Mesenchymal stem cell (in vitro differentiated cells and primary cell): ENCODE measurements around the gene PAX7.

Experiments used
- DNase-seq: peaks from one replicate; pipeline ENCODE4 v3.0.0-alpha.2; 2013
- H2AFZ ChIP-seq: one replicate; pipeline ENCODE4 v1.6.1; 2013; ENCODE audit warnings: low read depth, mild to moderate bottlenecking, control low read depth, inconsistent platforms, low read length, moderate library complexity
- H2AK5ac ChIP-seq: 2 replicates; pipeline ENCODE4 v1.6.1; 2013; ENCODE audit warnings: low read length, moderate library complexity, mild to moderate bottlenecking, inconsistent platforms; ENCODE audit not compliant: severe bottlenecking
- H2BK120ac ChIP-seq: one replicate; pipeline ENCODE4 v1.6.1; 2013; ENCODE audit warnings: low read depth, mild to moderate bottlenecking, inconsistent platforms, low read length, moderate library complexity
- H2BK12ac ChIP-seq, 2 experiments: one replicate each; pipeline ENCODE4 v1.6.1; 2013; ENCODE audit warnings: inconsistent platforms in 2 of 2, low read length in 2 of 2, mild to moderate bottlenecking in 2 of 2, moderate library complexity in 2 of 2, control low read depth in 1 of 2
- H2BK15ac ChIP-seq: one replicate; pipeline ENCODE4 v1.6.1; 2013; ENCODE audit warnings: mild to moderate bottlenecking, low read depth, inconsistent platforms; ENCODE audit not compliant: poor library complexity, severe bottlenecking
- H2BK5ac ChIP-seq: 2 replicates; pipeline ENCODE4 v1.6.1; 2013; ENCODE audit warnings: low read depth, mild to moderate bottlenecking, low read length, control low read depth, inconsistent platforms; ENCODE audit not compliant: poor library complexity, severe bottlenecking
- H3K14ac ChIP-seq, 2 experiments: one replicate each; pipeline ENCODE4 v1.6.1; 2013; ENCODE audit warnings: inconsistent platforms in 2 of 2, low read length in 2 of 2, control low read depth in 1 of 2, mild to moderate bottlenecking in 1 of 2, moderate library complexity in 1 of 2
- H3K18ac ChIP-seq, 2 experiments: one replicate each; pipeline ENCODE4 v1.6.1; 2013; ENCODE audit warnings: inconsistent platforms in 2 of 2, low read length in 2 of 2, control low read depth in 1 of 2, low read depth in 1 of 2, mild to moderate bottlenecking in 1 of 2
- H3K23ac ChIP-seq, 2 experiments: one replicate each; pipeline ENCODE4 v1.6.1; 2013; ENCODE audit warnings: inconsistent platforms in 2 of 2, low read length in 2 of 2, mild to moderate bottlenecking in 2 of 2, moderate library complexity in 2 of 2, control low read depth in 1 of 2
- H3K27ac ChIP-seq: 2 replicates; pipeline ENCODE4 v1.5.1; 2013; ENCODE audit warnings: mild to moderate bottlenecking, moderate library complexity, low read length, control low read depth, inconsistent platforms; ENCODE audit not compliant: poor library complexity, severe bottlenecking
- H3K27me3 ChIP-seq, 2 experiments: 2 replicates each; pipeline versions ENCODE4 v1.6.1 to v1.7.0; 2013; ENCODE audit warnings: low read length in 2 of 2, mild to moderate bottlenecking in 2 of 2, moderate library complexity in 2 of 2, control low read depth in 1 of 2, inconsistent platforms in 1 of 2; ENCODE audit not compliant: control insufficient read depth in 1 of 2, insufficient read depth in 1 of 2
- H3K36me3 ChIP-seq, 2 experiments: 2 replicates each; pipeline versions ENCODE4 v1.6.1 to v1.7.0; 2013; ENCODE audit warnings: low read length in 2 of 2, control low read depth in 1 of 2, inconsistent platforms in 1 of 2, low read depth in 1 of 2, mild to moderate bottlenecking in 1 of 2; ENCODE audit not compliant: insufficient read depth in 2 of 2, control insufficient read depth in 1 of 2
- H3K4ac ChIP-seq, 2 experiments: one replicate each; pipeline ENCODE4 v1.6.1; 2013; ENCODE audit warnings: inconsistent platforms in 2 of 2, low read length in 2 of 2, mild to moderate bottlenecking in 2 of 2, moderate library complexity in 2 of 2, control low read depth in 1 of 2, low read depth in 1 of 2
- H3K4me1 ChIP-seq: 2 replicates; pipeline ENCODE4 v1.6.1; 2013; ENCODE audit warnings: low read depth, low read length, control low read depth; ENCODE audit not compliant: control insufficient read depth, insufficient read depth
- H3K4me2 ChIP-seq: 2 replicates; pipeline ENCODE4 v1.6.1; 2013; ENCODE audit warnings: low read length, mild to moderate bottlenecking, inconsistent platforms; ENCODE audit not compliant: poor library complexity, severe bottlenecking
- H3K4me3 ChIP-seq, 2 experiments: 2 replicates each; pipeline versions ENCODE4 v1.5.1 to v1.7.0; 2013; ENCODE audit warnings: low read length in 2 of 2, mild to moderate bottlenecking in 2 of 2, control low read depth in 1 of 2, low read depth in 1 of 2; ENCODE audit not compliant: insufficient read depth in 1 of 2
- H3K79me1 ChIP-seq: replicated peaks from 2 replicates; pipeline ENCODE4 v1.6.1; 2013; ENCODE audit warnings: mild to moderate bottlenecking, control low read depth, low read length, inconsistent platforms; ENCODE audit not compliant: poor library complexity, severe bottlenecking
- H3K9ac ChIP-seq: 2 replicates; pipeline ENCODE4 v1.7.0; 2013; ENCODE audit warnings: mild to moderate bottlenecking, low read length, moderate library complexity
- H3K9me3 ChIP-seq: 2 replicates; pipeline ENCODE4 v1.7.0; 2013; ENCODE audit warnings: mild to moderate bottlenecking, low read length; ENCODE audit not compliant: control insufficient read depth
- H4K8ac ChIP-seq: one replicate; pipeline ENCODE4 v1.6.1; 2013; ENCODE audit warnings: inconsistent platforms, mild to moderate bottlenecking, low read length, moderate library complexity
- H4K91ac ChIP-seq: one replicate; pipeline ENCODE4 v1.6.1; 2013; ENCODE audit warnings: mild to moderate bottlenecking, low read length, inconsistent platforms
- WGBS: methylation state at CpG from one replicate; pipeline ENCODE4 v1.1.7; 2013; ENCODE audit warnings: mixed read lengths; 5-methylcytosine and 5-hydroxymethylcytosine counted together

PAX7 gene

DNA sequence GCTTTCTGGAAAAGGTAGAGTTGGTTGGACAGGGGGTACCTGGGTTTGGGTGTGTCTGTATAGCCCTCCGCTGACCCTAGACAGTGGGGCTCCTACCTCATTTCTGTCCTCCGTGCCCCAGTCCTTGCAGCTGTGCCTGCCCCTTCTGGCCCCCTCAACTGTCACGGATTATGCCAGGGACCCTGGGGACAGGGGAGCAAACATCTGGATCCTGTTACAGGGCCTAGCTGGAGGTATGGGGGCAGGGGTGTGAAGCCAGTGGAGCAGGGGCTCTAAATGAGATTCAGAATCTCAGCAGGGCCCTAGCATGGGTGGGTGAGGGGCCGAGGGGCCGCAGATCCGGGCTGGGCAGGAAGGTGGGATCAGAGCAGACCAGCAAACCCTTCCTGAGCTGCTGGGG lies 147.8 kb downstream of the PAX7 start:
- no peak overlapping the region for H3K27ac ChIP-seq
- H3K18ac ChIP-seq = no peak overlapping the region
- no peak overlapping the region for H3K9ac ChIP-seq
- H3K4me1 ChIP-seq = no peaks in the 10 kb centered on the region
- no peak overlapping the region for H2BK12ac ChIP-seq
- WGBS = 45% methylated on average over 6 of the region's 6 CpGs
- no peak overlapping the region for H2BK5ac ChIP-seq
- no peak overlapping the region for H2AFZ ChIP-seq
- H3K27me3 ChIP-seq = peaks cover 21 to 62% of the 10 kb centered on the region in 2 experiments
- no peak overlapping the region for H4K91ac ChIP-seq
- H3K9me3 ChIP-seq = no peaks in the 10 kb centered on the region
- H3K4me2 ChIP-seq = no peak overlapping the region
- no peak for DNase-seq
- H3K79me1 ChIP-seq = no peaks in the 10 kb centered on the region
- no peak overlapping the region for H2BK120ac ChIP-seq
- no peaks in the 10 kb centered on the region for H3K36me3 ChIP-seq
- H3K4ac ChIP-seq = no peak overlapping the region
- no peak overlapping the region for H3K14ac ChIP-seq
- H2AK5ac ChIP-seq = no peak overlapping the region
- H4K8ac ChIP-seq = no peak overlapping the region
- H3K4me3 ChIP-seq = no peak overlapping the region
- H2BK15ac ChIP-seq = no peak overlapping the region
- H3K23ac ChIP-seq = no peak overlapping the region

DNA sequence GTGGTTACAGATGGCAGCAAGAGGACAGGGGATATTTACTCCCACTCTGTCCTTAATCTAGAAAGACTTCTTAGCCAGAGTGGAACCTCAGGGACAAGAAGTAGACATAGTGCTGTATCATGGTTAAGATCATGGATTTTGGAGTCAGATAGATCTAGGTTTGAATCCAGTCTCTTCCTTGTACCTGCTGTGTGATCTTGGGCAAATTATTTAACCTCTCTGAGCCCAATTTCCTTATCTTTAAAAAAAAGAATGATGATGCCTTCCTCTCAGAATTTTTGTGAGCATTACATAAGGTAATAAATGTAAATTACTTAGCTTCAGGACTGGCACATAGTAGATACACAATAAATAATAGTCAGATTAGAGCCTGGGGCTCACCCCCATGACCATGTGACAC lies 150.4 kb downstream of the PAX7 start:
- no peak overlapping the region for H2BK5ac ChIP-seq
- no peaks in the 10 kb centered on the region for H3K79me1 ChIP-seq
- no peak overlapping the region for H3K14ac ChIP-seq
- no peak overlapping the region for H3K9ac ChIP-seq
- no peaks in the 10 kb centered on the region for H3K9me3 ChIP-seq
- peaks cover 35 to 58% of the 10 kb centered on the region in 2 experiments for H3K27me3 ChIP-seq
- no peak overlapping the region for H3K4me2 ChIP-seq
- H2BK12ac ChIP-seq = no peak overlapping the region
- no peak overlapping the region for H4K91ac ChIP-seq
- peaks cover 3% of the 10 kb centered on the region for H3K4me1 ChIP-seq
- no peak overlapping the region for H2BK120ac ChIP-seq
- no peak overlapping the region for H4K8ac ChIP-seq
- no peak overlapping the region for H3K23ac ChIP-seq
- H3K4me3 ChIP-seq = no peak overlapping the region
- no peaks in the 10 kb centered on the region for H3K36me3 ChIP-seq
- H2AK5ac ChIP-seq = no peak overlapping the region
- H3K18ac ChIP-seq = no peak overlapping the region
- no peak overlapping the region for H2BK15ac ChIP-seq
- no peak overlapping the region for H3K4ac ChIP-seq
- DNase-seq = no peak
- H3K27ac ChIP-seq = no peak overlapping the region
- H2AFZ ChIP-seq = no peak overlapping the region

DNA sequence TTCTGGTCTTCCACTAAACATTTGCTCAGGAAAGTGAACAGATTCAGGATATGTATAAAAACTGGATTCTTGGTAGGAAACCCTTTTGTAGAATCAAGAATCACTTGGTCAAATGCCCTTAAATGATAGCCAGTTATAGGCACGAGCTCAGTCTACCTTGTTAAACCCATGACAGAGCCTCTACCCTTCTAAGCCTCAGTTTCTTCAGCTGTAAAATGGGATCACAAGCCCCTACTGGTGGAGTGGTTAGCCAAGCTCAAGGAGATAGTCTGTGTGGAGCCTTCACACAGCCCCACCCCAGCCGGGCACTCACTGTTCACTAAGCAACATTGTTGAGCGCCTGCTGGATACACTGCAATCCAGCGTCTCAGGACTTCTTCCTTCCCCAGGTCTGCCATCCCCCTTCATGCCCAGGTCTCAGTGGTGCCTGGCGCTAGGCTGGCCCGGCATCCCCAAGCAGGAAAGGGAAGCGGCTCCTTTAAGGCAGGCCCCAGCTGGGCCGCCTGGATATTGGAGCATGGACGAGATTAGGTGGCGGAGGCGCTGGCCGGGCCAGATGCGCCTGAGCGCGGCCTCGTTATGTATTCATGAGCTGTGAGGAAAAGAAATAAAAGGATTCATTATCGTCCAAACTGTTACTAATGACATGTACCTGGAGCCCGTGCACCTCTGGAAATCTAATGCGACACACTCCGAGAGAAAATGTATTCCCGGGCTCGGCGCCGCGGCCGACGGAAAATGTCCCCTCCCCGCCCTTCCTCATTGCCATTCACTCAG lies 153.2 kb downstream of the PAX7 start:
- Histone ChIP-seq H2BK5ac (no peak overlapping the region), H3K4me3 (no peak overlapping the region), H3K4ac (no peak overlapping the region), H4K8ac (no peak overlapping the region), H2BK12ac (no peak overlapping the region), H3K9me3 (no peaks in the 10 kb centered on the region), H3K4me1 (peaks cover 3% of the 10 kb centered on the region), H2BK15ac (no peak overlapping the region), H3K27me3 (peaks cover 45 to 51% of the 10 kb centered on the region in 2 experiments), H3K14ac (no peak overlapping the region), H2AK5ac (no peak overlapping the region), H4K91ac (no peak overlapping the region), H3K36me3 (no peaks in the 10 kb centered on the region), H2AFZ (no peak overlapping the region), H3K79me1 (no peaks in the 10 kb centered on the region), H3K18ac (no peak overlapping the region), H3K9ac (no peak overlapping the region), H3K23ac (no peak overlapping the region), H2BK120ac (no peak overlapping the region), H3K27ac (no peak overlapping the region), H3K4me2 (no peak overlapping the region)
- 60% methylated on average over 26 of the region's 28 CpGs for WGBS
- DNase-seq = no peak

DNA sequence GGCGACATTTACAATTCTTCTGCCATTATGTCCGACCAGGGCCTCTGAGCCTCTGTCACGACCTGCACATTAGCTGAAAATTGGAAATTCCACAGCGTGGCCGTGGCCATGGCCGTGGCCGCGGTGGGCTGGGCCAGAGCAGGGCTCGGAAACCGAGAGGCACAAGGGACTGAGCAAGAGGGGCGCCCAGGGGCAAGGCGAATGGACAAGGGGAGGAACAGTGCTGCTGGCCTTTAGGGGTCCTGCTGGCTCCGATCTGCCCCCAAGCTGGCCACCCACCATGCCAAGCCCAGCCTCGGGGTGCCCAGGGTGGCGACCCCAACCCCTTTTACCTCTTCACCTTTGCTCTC lies 153.8 kb downstream of the PAX7 start:
- H4K91ac ChIP-seq = no peak overlapping the region
- H3K9ac ChIP-seq = no peak overlapping the region
- no peak overlapping the region for H2BK15ac ChIP-seq
- no peak overlapping the region for H2BK12ac ChIP-seq
- no peak overlapping the region for H2BK5ac ChIP-seq
- no peak overlapping the region for H2AFZ ChIP-seq
- H3K23ac ChIP-seq = no peak overlapping the region
- H3K79me1 ChIP-seq = no peaks in the 10 kb centered on the region
- H3K4me2 ChIP-seq = no peak overlapping the region
- H3K4me1 ChIP-seq = peaks cover 3% of the 10 kb centered on the region
- H3K36me3 ChIP-seq = no peaks in the 10 kb centered on the region
- H2AK5ac ChIP-seq = no peak overlapping the region
- no peak overlapping the region for H3K4me3 ChIP-seq
- 51% methylated on average over 15 of the region's 15 CpGs for WGBS
- H2BK120ac ChIP-seq = no peak overlapping the region
- no peak overlapping the region for H3K27ac ChIP-seq
- H3K27me3 ChIP-seq = peaks cover 45 to 52% of the 10 kb centered on the region in 2 experiments
- no peak overlapping the region for H3K14ac ChIP-seq
- no peak for DNase-seq
- H3K9me3 ChIP-seq = peaks cover 6% of the 10 kb centered on the region
- no peak overlapping the region for H3K18ac ChIP-seq
- H4K8ac ChIP-seq = no peak overlapping the region
- H3K4ac ChIP-seq = no peak overlapping the region
